HEK293T (cell line): Measurements from ENCODE around the gene SART3.

Experiments
- FOXM1 ChIP-seq: fragments of 450-650 bp; IDR thresholded peaks from 2 replicates; pipeline ENCODE4 v1.6.1; 2017; ENCODE audit warnings: mild to moderate bottlenecking, borderline replicate concordance
- L3MBTL2 ChIP-seq: fragments of 450-650 bp; conservative IDR thresholded peaks from 2 replicates; pipeline ENCODE4 v1.6.1; 2016; ENCODE audit warnings: mild to moderate bottlenecking
- NFRKB ChIP-seq: fragments of 450-650 bp; IDR thresholded peaks from 2 replicates; pipeline ENCODE4 v1.6.1; 2016; ENCODE audit warnings: mild to moderate bottlenecking, moderate library complexity

DNA sequence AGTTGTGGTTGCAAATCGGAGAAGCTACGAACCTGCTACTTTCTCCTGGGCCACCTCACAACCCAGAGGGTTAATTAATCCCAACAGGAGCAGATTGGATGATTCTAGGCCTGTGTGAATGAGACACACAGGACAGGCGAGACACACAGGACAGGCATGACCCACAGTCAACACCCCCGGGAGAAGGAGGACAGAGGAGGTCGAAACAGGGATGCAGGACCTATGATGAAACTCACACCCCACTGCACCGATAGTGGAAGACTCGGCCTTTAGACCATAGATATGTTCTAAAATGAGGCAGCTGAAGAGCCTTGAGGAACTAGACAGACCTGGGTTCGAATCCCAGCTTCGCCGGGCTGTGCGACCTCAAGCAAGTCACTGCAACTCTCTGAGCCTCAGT is 25.3 kb upstream of the SART3 start:
- TF ChIP-seq FOXM1 (no peak), NFRKB (no peak), L3MBTL2 (no peak)
